HG03066 (cell line): ENCODE results near the gene C1QTNF8.

Experiments used
- ATAC-seq: cut with Tn5 transposase; IDR thresholded peaks from one replicate; pipeline ENCODE4 v1.9.1; 2021; ENCODE audit warnings: low read depth; ENCODE audit not compliant: unreplicated experiment

C1QTNF8 gene

DNA sequence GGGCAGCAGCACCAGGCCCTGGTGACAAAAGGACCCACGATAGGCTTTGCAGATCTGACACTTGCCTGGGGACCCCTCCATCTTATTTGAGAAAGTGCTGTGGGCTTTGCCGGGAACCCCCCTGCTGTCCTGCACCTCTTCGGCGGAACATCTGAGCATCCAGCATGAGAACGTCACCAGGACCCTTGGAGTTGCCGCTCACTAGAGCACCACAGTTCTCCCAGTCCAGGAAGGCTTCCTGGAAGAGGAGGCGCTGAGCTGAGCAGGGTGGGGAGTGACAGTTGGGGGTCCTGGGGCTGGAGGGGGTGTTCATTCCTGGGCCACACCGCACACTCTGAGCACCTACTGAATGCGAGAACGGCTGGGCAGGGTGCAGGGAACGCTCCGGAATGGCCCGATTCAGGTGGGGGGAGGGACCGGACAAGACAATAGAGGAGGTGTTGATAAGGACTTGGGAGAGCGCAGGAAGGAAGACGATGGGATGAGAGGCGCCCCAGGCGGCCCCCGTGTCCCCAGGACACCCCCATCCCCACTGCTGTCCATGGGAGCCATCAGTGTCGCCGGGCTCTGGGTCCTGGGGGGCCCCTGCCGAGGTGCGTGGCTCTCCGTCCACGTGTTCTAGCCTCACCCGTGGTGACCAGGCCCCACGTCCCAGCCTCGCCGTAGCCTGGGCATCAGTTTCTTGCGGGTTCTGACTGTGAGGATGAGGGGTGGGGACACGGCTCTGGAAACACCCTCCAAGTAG lies 32.1 kb upstream of the C1QTNF8 start:
- no peak for ATAC-seq

DNA sequence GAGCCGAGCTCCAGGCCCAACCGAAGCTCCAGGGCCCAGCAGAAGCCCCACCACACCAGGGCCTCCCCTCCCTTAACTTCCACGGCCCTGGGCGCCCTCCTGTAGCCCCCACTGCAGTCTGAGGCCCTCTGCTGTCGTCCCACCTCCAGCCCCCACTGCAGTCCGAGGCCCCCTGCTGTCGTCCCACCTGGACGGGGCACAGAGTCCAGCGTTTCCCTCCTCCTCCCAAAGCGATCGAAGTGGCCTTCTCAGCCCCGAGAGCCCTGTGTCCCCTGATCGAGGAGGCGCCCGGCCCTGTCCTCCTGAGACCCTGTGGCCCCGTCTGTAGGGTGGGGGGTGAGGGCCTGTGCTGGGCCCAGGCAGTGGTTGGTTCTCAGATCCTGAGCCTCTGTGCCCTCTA lies 31.1 kb upstream of the C1QTNF8 start:
- ATAC-seq = no peak

DNA sequence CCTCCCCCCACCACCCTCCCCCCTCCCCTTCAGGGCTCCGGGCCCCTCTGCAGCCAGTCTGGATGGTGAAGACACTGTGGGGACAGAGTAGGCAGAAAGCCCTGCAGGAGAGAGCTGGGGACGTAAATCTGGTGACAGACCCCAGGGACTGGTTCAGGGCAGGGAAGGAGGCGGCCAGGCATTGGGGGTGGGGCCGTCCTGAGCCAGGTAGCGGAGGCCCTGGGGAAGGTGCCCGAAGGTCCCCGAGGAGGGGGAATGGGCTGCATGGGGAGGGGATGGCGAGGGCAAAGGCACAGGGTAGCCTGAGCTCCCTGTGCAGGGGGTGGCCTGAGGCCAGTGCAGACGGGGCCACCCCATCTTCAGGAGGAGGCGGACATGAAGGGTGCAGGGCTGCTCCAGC lies 30.5 kb upstream of the C1QTNF8 start:
- ATAC-seq = no peak

DNA sequence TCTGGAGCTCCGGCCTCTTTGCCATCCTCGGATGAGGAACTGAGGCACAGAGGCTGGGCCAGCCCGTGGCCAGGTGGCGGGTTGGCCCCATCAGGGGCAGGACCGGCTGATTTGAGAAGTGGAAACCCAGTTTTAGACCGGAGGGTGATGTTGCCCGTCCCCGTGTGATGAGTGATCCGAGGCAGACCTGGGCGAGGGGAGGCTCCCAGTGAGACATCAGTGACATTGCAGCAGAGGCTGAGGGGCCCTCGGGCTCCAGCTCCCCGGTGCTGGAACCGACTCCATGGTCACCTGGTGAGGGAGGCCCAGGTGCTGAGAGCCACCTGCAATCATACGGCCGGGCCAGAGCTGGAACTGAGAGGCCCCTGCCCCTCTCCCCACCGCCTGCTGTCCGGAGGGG lies 30.0 kb upstream of the C1QTNF8 start:
- ATAC-seq = no peak

DNA sequence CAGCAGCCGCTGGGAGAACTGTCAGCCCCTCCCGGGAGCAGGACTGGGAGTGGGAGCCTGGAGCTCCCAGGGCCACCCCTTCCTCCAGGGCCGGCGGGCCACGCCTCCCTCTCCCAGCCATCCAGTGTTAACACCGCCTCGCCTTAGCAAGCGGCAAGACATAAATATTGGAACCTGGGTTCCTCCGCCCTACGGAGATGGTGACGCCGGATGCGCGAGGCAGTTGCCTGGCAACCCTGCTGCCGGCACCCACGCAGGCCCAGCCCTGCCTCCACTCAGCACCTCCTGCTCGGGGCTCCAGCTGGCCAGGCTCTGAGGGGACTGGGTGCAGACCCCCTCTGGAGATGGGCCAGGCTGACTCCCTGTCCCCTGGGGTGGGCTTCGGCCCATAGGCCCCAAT lies 29.4 kb upstream of the C1QTNF8 start:
- ATAC-seq = no peak

DNA sequence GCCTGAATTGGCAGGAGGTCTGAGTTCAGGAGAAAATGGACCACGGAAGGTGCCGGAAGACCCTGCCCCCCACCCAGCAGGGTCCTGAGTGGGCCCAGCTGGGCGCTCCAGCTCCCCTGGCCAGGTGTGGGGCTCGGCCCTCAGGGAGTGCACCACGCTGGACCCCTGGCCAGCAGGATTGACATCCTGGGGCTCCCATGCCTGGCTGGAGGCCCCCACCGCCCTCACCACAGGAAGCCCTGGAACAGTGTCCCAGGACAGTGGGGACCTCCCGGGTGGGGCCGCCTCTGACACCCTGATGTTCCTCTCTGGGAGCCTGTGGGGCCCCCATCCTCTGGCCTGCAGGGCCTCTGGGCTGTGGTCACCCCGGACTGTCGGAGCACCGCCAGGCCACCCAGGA lies 28.8 kb upstream of the C1QTNF8 start:
- no peak for ATAC-seq

DNA sequence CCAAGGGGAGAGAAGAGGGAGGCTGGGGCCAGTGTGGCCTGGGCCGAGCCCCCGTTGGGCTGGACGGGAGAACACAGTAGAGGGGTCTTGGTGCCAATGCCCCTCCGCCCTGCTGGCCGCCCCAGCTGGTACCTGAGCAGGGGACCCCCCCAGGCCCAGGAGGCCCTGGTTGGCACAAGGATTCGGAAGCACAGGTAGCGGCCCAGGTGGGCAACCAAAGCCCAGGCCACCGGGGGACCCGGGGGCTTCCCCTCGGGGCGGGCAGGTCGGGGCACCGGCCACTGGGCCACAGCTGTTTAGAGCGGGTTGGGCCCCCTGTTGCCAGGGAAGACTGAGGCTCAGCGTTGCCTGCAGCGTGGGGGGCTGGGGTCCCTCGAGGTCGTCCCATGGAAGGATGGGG lies 28.2 kb upstream of the C1QTNF8 start:
- ATAC-seq = no peak

DNA sequence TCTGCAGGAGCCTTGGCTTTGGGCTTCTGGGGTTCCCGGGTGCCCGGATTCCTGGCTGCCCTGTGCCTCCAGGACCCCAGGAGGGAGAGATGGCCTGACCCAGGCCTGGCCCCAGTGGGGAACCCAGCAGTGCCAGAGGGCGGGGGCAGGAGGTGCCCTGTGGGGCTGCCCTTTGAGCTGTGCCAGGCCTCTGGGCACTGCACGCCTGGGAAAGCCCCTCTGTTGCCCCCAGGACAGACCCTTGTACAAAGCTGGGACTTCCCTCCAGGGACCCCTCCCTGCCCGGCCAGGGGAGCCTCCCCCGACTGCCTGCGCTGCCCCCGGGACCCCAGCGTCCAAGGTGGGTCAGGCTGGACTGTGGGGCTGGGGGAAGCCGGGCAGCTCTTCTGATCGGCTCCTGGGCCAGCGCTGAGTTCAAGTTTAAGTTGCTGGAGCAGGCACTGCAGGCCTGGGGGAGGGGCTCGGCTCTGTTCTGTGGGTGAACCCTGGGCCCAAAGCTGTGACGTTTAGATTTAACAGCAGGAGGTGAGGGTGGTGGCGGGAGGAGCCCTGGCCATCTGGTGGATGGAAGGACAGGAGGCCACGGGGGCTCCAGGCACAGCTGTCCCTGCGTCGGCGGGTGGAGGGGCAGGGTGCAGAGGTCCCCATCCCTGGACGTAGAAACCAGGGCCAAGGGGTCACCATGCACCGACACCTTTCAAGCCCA lies 27.6 kb upstream of the C1QTNF8 start:
- no peak for ATAC-seq

DNA sequence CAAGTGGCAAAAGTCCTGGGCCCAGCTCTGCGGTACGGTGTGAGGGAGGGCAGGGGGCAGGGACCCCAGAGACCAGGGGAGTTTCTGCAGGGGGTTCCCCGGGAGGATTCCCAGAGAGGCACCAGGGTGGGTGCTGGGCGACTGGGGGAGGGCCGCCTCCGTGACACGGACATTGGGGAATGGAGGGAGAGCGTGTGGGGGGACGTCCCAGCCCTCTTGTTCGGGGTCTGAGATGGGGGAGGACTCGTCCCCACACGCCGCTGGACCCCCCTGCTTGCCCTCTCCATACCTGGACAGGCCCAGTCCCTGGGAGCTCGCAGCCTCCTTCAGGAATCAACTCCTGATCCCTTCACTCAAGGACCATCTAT lies 26.3 kb upstream of the C1QTNF8 start:
- ATAC-seq = no peak

DNA sequence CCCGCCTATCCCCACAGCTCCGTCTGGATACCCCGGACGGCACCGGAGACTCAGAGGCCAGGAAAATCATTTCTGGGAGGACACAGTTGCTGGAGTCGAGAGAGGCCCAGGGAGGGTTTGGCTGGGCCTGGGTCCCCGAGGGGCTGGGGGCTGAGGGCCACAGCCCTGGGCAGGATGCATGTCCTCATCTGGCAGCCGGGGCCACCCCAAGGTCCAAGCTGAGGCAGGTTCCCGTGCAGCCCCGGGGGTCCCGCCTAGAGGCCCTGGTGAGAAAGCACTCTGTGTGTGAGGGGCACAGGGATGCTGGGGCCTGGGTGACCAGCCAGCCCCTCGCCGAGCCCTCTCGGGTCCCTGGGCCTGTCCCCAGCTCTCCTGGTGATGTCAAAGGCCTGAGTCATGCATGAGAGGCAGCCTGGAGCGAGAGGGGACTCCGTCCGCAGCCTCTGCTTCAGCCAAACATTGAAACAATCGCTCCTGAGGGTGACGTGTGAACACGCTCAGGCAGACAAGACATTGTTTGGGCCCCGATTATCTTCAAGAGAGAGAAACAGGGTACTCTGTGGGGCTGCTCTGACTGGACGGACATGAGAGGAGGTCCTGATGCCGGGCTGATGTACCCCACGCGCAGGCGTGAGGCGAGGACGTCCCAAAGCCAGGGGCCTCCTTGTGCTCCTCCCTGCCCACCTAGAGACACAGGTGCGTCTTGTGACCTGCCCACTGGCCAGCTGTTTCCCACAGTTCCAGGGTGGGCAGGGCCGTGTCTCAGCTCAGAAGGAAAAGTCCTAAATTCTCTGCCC lies 25.8 kb upstream of the C1QTNF8 start:
- no peak for ATAC-seq

DNA sequence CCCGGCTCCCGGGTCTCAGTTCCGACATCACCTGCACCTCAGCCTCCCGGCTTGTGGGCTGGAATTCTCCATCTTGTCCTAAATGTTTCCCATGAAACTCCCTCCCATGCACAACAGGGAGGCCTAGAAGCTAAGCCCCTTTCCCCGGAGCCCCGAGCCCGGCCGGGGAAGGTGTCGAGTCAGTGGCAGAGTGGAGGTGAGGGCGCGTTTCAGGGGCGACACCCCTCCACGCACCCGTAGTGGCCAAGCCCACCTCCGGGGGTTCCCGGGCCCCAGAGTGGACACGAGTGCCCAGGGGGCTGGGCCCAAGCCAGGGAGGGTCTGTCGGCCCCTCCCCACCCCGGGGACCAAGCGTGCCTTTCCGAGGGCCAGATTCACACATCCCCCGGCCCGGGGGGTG lies 25.0 kb upstream of the C1QTNF8 start:
- ATAC-seq = no peak

DNA sequence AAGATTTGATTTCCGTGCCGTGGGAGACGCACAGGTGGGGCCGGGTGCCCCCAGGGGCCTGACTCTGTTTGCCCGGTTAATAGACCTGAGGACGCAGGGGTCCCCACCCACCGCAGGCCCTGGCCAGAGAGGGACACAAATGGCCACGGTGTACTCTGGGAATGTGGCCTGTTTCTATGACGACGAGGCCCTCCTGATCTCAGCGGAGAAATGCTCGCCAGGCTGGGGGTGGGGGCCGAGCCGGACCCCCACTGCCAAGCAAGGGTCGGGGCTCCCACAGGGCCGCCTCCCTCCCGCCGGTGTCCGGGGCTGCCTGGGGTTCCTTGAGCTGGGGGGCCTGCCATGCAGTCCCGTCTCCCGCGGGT lies 24.5 kb upstream of the C1QTNF8 start:
- ATAC-seq = no peak

DNA sequence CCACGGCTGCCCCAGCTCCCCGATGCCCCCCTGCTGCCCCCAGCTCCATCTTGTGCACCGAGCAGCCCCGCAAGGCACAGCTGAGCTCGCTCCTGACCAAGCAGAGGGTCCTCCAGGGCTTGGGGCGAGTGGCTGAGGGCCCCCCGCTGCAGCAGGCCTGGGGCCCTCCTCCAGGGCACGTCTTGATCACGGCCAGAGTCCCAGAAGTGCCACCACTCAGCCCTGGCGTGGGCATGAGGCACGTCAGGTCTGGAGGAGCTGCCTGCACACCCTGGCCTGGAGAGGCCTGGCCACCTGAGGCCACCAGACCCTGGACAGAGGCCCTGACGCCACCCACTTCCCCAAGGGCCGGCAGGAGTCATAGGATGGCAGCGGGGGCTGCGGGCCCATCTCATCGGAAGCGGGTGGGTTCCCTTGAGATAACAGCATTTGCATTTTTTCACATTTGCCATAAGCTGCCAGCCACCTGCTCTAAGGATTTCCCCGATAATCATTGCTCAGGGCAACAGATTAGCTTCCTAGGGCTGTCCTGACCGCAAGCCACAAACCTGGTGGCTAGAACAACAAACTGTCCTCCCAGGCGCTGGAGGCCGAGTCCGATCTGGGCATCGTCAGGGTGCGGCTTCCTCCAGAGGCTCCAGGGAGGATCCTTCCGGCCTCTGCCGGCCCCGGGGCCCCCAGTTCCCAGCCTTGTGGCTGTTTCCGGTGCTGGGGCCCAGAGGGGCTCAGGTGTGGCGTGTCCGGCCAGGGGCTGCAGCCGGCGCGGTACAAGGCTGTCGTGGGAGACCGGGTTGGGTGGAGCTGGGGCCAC lies 23.9 kb upstream of the C1QTNF8 start:
- no peak for ATAC-seq

DNA sequence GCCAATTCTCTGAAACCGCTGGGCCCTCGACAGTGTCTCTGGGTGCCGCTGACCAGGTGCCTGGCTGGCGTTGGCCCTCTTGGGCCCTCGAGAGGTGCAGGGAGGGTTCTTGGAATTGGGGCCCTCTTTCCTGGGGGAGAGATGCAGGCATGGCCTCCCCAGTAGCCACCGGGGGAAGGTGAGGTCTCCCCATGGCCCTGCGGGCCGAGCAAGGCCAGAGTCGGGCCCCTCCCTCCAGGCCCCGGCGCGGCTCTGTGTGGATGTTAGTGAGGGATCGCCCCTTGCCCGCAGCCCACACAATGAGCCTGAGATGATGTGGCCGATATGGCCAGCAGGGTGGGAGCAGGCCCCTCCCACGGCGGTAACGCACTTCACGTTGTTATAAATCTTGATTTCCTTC lies 23.1 kb upstream of the C1QTNF8 start:
- ATAC-seq = no peak

DNA sequence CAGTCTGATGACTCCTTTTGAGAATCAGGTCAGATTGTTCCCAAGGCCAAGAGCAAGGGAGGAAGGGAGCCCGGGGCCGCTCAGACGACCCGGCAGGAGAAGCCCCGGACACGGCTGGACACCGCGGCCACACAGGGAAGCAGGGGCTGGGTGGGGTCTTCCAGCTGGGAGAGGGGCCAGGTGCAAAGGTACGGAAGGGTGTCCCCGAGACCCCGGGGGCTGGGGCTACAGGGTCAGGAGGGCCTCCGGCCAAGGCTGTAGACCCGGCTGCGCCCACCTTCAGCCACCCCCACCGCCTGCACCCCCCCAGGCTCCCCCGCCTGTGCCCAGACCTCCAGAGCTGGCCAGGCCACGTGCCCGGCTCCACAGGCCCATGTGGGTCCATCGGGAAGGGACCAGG lies 21.9 kb upstream of the C1QTNF8 start:
- no peak for ATAC-seq

DNA sequence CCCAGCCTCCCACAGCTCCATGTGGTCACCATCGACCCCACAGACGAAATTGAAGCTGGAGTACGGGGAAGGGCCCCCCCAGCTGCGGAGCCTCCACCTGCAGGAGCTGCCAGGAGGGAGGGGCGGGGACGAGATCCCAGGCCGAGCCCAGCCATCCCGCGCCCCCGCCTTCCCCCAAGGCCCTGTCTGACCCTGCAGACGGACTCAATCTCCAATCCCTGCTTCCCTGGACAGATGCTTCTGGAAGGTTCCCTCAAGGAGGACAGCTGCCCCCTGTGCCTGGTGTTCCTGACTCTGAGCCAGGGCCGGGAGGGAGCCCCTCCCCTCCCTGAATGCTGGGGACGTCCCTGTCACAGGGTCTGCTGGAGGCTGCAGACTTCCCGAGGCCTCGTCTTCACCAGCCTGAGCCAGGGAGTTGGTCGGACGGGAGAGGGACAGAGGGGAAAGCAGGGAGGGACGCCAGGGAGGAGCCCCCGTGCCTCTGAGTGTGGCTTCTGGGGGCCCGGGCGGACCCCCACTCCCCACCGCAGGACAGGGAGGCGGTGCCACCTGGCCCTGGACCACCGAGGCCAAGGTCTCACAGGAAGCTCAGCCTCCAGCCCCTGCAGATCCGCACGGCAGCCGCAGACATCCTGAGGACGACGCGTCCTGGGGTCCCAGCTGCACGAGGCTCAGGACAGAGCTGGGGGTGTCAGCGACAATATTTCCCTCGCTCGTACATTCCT lies 21.3 kb upstream of the C1QTNF8 start:
- no peak for ATAC-seq

DNA sequence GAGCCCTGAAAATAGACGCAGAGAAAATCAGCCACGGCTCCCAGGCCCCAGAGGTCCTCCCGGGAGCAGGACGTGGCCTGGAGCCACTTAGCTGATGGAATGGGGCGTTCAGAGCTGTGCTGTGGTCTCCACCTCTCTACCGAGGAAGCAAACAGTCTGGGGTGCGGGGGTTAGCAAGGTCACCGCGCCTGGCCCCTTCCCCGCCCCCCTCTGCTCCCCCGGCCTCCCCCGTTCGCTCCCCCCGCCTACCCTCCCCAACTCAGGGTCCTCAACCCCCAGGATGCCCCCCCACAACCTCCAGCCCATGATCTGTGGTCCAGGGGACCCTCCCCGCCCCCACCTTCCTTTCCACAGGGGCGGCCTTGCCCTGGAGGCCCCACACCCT lies 20.6 kb upstream of the C1QTNF8 start:
- no peak for ATAC-seq

DNA sequence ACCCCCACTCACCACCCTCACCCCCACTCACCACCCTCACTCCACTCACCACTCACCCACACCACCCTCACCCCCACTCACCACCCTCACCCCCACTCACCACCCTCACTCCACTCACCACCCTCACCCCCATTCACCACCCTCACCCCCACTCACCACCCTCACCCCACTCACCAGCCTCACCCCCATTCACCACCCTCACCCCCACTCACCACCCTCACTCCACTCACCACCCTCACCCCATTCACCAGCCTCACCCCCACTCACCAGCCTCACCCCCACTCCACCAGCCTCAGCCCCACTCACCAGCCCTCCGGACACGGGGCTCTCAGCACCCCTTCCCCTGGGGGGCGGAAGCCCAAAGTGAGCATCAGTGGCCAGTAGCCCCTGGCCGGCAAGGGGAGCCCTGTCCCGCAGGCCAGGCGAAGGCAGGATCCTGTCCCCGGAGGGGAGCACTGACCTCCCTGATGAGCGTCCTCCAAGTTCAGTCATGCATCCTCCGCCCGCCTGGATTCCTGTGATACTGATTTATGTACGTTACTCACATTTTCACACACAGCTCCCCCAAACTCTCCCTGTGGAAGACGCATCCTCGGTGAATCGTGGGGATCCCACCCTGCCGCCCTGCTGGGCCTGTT lies 18.0 kb upstream of the C1QTNF8 start:
- no peak for ATAC-seq

DNA sequence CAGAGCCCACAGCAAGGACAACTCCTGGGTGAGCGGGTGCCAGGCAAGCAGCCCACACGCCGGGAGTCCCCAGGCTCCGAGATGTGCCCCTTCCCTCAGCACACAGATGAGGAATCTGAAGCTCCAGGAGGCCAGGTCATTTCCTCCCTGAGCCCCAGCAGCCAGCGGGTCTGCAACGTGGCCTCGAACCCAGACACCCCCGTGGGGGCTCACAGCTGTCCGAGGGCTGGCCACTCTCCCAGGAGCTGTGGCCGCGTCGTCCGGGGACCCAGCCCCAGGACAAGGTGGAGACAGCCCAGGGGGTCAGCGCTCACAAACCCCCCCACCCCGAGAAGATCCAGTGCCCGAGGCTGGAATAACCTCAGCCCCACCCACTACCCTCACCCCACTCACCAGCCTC lies 17.4 kb upstream of the C1QTNF8 start:
- ATAC-seq = no peak
